Erythroblast (primary cell): ENCODE data around the gene OBP2B.

ENCODE experiments used
- GATA1 ChIP-seq: IDR thresholded peaks from 2 replicates; pipeline ENCODE4 v1.6.1; 2011; ENCODE audit warnings: low read depth, mild to moderate bottlenecking, control low read depth, low read length, moderate library complexity
- POLR2A ChIP-seq: IDR thresholded peaks from 2 replicates; pipeline ENCODE4 v1.6.1; 2011; ENCODE audit warnings: mild to moderate bottlenecking, low read length

DNA sequence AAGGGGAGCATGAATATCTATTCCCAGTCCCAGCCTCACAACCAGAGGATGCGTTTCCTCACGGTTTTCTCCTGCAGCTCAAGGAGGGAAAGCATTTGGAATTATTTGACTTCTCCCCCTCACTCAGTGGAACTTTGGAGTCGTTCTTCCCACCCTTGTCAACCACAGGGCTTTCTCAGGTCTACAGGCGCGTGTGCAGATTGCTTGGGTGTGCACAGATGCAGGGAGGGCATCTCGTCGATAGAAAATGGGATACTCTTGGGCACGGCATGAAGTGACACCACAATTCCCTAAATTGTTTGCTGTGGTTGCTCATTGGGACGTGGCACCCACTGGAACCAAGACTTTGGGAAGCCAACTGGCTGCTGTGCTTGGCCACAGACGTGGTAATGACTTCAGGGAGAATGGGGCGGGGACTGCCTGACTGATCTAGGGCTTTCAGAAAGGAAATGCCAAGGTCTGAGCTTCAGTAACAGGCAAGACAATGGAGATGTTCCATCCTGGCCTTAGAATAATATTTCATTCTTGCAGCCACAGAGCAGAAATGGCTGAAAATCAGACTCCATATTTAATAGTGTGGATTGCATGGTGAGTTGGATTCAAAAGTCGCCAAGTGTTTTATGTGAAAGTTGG is 12.2 kb upstream of the OBP2B start:
- TF ChIP-seq POLR2A (no peak), GATA1 (no peak)
